HEK293T (cell line): ENCODE results near the gene GAK.

Experiments used
- CTCF ChIA-PET: fragments of 350-600 bp; formaldehyde crosslinking; extraction: SDS; loops from one replicate; lab custom pipeline; 2021; ENCODE audit warnings: antibody characterized with exemption, inconsistent platforms; lab: Yijun Ruan, JAX
- POLR2A ChIA-PET: fragments of 350-600 bp; formaldehyde crosslinking; extraction: SDS; loops from one replicate; lab custom pipeline; 2020; ENCODE audit warnings: antibody characterized with exemption, inconsistent platforms; lab: Yijun Ruan, JAX
- DNase-seq: peaks from one replicate; pipeline ENCODE4 v3.0.0; 2012; ENCODE audit warnings: mixed read lengths; ENCODE audit errors: extremely low spot score
- ARNT ChIP-seq: fragments of 450-650 bp; IDR thresholded peaks from 2 replicates; pipeline ENCODE4 v1.6.1; 2017; ENCODE audit warnings: mild to moderate bottlenecking
- BHLHE40 ChIP-seq: fragments of 450-650 bp; IDR thresholded peaks from 2 replicates; pipeline ENCODE4 v1.6.1; 2016; ENCODE audit warnings: mild to moderate bottlenecking, moderate library complexity, borderline replicate concordance
- CTBP1 ChIP-seq: fragments of 450-650 bp; IDR thresholded peaks from 2 replicates; pipeline ENCODE4 v1.6.1; 2016; ENCODE audit warnings: borderline replicate concordance
- ELF4 ChIP-seq: fragments of 450-650 bp; IDR thresholded peaks from 2 replicates; pipeline ENCODE4 v1.6.1; 2017; ENCODE audit warnings: antibody characterized with exemption
- FOXA1 ChIP-seq: fragments of 450-650 bp; IDR thresholded peaks from 2 replicates; pipeline ENCODE4 v1.6.1; 2016; ENCODE audit warnings: mild to moderate bottlenecking
- FOXK2 ChIP-seq: fragments of 450-650 bp; IDR thresholded peaks from 2 replicates; pipeline ENCODE4 v1.6.1; 2016; ENCODE audit warnings: mild to moderate bottlenecking
- FOXM1 ChIP-seq: fragments of 450-650 bp; IDR thresholded peaks from 2 replicates; pipeline ENCODE4 v1.6.1; 2017; ENCODE audit warnings: mild to moderate bottlenecking, borderline replicate concordance
- HDGF ChIP-seq: fragments of 450-650 bp; IDR thresholded peaks from 2 replicates; pipeline ENCODE4 v1.6.1; 2017; ENCODE audit warnings: antibody characterized with exemption, borderline replicate concordance
- L3MBTL2 ChIP-seq: fragments of 450-650 bp; conservative IDR thresholded peaks from 2 replicates; pipeline ENCODE4 v1.6.1; 2016; ENCODE audit warnings: mild to moderate bottlenecking
- LEF1 ChIP-seq: fragments of 450-650 bp; IDR thresholded peaks from 2 replicates; pipeline ENCODE4 v1.6.1; 2017; ENCODE audit warnings: mild to moderate bottlenecking, borderline replicate concordance
- NFRKB ChIP-seq: fragments of 450-650 bp; IDR thresholded peaks from 2 replicates; pipeline ENCODE4 v1.6.1; 2016; ENCODE audit warnings: mild to moderate bottlenecking, moderate library complexity
- SP1 ChIP-seq: fragments of 450-650 bp; IDR thresholded peaks from 2 replicates; pipeline ENCODE4 v1.6.1; 2017
- SUZ12 ChIP-seq: fragments of 450-650 bp; IDR thresholded peaks from 2 replicates; pipeline ENCODE4 v1.6.1; 2016; ENCODE audit warnings: mild to moderate bottlenecking
- TARDBP ChIP-seq: fragments of 450-650 bp; IDR thresholded peaks from 2 replicates; pipeline ENCODE4 v1.6.1; 2016
- ZNF384 ChIP-seq: fragments of 450-650 bp; IDR thresholded peaks from 2 replicates; pipeline ENCODE4 v1.6.1; 2016
- TF ChIP-seq, protein P1 (sequence below): fragments of 450-650 bp; IDR thresholded peaks from 2 replicates; pipeline ENCODE4 v1.6.1; 2016

The GAK gene

DNA sequence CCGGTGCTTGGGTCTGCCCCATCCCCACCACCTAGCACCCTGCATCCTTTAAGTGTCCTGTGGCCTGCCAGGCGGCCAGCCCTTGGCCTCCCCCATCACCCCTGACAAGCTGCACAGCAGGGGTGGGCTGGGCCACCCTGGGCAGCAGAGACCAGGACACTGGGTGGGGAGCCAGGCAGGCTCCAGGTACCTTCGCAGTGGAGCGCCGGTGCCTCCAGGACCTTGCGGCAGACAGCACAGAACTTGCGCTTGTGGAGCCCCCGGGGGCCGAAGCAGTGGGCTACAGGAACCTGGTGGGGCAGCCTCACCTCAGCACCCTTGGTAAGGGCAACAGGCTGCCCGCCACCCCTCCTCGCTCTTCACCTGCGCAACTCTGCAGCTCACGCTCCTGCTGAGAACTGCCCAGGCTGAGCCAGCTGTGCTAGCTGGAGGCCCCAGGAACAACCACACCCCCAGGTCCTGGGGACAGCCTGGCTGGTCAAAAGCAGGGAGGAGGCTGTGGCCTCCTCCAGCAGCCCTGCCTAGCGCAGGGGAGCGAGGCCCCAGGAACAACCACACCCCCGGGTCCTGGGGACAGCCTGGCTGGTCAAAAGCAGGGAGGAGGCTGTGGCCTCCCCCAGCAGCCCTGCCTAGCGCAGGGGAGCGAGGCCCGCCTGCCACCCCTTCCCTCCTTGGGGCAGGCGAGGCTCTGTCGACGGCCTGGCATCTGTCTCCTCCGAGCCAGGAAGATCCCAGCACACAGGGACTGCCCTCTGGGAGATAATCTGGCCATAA is 36.7 kb upstream of the GAK start:
- no peak for TF ChIP-seq L3MBTL2
- CTCF ChIA-PET, result no interaction called here
- no peak for DNase-seq
- POLR2A ChIA-PET, result interaction anchor here (0.7 kb wide), 1 partner anchor 48 kb away, joined by 3 read pairs; no protein-coding TSS in a partner anchor

DNA sequence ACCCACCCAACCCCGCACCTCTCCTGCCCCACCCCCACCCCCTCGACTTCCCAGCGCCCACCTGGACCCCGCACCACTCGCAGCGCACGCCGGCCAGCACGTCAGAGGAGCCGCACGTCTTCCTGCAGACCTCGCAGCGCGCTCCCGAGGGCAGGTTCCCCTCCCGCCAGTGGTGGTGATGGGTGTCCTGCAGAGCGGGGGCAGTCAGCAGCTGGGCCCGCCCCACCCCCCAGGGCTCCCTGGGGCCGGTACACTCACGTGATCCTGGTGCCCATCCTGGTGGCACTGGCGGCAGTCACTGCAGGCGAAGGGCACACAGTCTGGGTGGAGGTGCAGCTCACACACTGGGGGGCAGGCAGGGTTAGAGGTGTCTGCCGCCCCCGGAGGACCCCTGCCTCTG is 36.1 kb upstream of the GAK start:
- TF ChIP-seq FOXA1 (no peak), ARNT (no peak), HDGF (no peak), ZNF384 (no peak), FOXK2 (no peak), BHLHE40 (no peak), LEF1 (no peak), SUZ12 (no peak), TARDBP (no peak), FOXM1 (no peak)
- no peak for DNase-seq
- ChIA-PET POLR2A (interaction anchor here (0.7 kb wide), 1 partner anchor 47 kb away, joined by 3 read pairs; no protein-coding TSS in a partner anchor), CTCF (no interaction called here)

DNA sequence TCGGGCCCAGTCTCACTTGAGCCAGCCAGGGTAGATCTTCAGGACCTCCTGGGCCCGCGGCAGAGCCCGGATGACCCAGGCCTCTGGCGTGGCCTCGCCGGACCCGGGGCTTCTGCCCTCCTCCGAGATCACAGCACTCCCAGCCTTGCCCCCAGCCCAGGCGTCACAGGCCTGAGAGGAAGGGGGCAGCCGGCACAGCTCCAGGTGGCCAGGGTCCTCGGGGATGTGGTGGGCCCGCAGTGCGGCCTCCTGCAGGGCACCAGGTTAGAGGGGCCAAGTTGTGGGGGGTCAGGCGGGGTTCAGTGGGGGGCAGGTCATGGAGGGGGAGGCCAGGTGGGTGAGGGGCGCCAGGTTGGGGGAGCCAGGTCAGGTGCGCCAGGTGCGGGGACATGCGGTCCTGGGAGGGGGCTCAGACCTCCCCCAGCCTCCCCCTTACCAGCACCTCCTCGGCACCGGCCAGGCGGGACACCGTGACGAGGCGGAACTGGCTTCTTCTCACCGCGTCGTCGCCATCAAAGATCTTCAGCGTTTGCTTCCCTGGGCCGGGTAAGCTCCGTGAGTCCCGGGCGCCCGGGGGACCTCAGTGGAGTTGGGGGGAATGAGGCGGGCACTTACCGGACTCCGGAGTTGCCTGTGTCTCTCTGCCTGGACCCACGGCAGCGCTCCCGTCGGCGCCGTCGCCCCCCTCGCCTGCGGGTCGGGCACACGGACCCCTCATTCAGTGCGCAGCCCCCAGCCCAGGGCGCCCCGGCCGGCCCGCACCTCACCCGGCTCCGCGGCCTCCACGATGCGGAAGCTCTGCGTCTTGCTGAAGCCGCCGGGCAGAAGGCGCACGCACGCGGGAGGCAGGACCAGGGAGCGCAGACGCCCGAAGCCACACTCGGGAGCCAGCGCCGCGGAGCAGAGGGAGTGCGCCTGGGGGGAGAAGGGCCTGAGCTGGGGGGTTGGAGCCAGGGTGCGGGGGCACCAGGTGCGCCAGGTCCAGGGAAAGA is 35.3 kb upstream of the GAK start:
- no peak for TF ChIP-seq FOXK2
- TF ChIP-seq ELF4, result no peak
- ChIA-PET POLR2A (no interaction called here), CTCF (no interaction called here)
- no peak for DNase-seq

DNA sequence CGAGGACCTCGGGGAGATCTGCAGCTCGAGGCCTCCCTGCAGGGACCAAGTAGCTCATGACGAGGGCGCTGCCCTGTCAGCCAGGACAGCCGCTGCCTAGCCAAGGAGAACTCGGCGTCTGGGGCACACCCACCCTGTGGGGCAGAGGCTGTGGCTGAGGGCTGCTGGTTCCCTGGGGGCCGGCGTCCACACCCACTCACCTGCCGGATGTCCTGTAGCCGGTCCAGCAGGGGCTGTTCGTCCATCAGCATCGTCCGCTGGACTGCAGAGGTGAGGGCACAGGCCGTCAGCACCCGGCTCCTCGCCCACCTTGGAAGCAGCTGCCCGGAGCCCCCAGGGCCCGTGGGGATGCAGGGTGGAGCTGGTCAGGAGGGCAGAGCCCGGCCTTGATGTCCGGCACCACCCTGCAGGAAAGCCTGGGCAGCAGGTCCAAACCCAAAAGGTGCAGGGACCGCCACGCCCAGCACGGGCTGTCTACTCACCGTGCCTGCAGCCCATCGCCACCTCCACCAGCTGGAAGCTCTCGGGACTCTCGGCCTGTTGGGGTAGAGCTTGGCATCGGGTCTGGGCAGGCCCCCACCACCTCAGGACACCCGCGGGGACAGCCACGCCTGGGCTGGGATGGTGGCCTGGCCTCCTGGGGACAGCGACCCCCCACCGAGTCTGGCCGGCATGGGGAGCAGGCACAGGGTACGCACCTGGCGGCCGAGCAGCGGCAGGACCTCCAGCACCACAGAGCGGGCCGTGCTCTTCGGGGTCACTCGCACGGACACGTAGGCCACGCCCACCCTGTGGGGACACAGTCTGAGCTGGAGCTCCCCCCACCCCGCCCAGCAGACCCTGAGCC is 34.4 kb upstream of the GAK start:
- TF ChIP-seq FOXA1 (no peak), ELF4 (no peak), ZNF384 (no peak), FOXM1 (no peak), ARNT (no peak), HDGF (no peak), L3MBTL2 (no peak), CTBP1 (no peak), FOXK2 (no peak), SUZ12 (no peak), NFRKB (no peak), TARDBP (no peak), SP1 (no peak), LEF1 (no peak), BHLHE40 (no peak)
- TF ChIP-seq, protein P1, sequence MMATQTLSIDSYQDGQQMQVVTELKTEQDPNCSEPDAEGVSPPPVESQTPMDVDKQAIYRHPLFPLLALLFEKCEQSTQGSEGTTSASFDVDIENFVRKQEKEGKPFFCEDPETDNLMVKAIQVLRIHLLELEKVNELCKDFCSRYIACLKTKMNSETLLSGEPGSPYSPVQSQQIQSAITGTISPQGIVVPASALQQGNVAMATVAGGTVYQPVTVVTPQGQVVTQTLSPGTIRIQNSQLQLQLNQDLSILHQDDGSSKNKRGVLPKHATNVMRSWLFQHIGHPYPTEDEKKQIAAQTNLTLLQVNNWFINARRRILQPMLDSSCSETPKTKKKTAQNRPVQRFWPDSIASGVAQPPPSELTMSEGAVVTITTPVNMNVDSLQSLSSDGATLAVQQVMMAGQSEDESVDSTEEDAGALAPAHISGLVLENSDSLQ, result no peak
- CTCF ChIA-PET, result no interaction called here
- POLR2A ChIA-PET, result no interaction called here
- no peak for DNase-seq

DNA sequence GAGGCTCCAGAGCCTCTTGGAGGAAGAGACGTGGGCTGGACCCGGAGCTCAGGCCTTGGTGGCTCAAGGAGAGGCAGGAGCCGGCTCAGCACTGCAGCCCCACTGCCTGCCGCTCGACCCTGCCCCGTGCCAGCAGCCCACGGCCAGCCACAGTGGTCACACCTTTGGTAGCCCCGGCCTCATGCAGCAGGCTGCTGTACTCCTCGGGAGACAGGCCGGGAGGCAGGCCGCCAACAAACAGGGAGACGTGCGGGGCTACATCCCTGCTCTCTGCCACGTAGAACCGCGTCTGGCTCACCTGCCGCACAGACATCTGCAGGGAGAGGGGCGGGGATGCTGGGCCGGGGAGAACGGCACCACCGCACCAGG is 33.6 kb upstream of the GAK start:
- ChIA-PET CTCF (no interaction called here), POLR2A (no interaction called here)
- no peak for TF ChIP-seq SUZ12
- no peak for TF ChIP-seq ARNT
- no peak for TF ChIP-seq CTBP1
- no peak for TF ChIP-seq LEF1
- no peak for TF ChIP-seq BHLHE40
- TF ChIP-seq HDGF, result no peak
- no peak for TF ChIP-seq TARDBP
- TF ChIP-seq, protein P1, result no peak
- no peak for TF ChIP-seq SP1
- DNase-seq, result no peak

DNA sequence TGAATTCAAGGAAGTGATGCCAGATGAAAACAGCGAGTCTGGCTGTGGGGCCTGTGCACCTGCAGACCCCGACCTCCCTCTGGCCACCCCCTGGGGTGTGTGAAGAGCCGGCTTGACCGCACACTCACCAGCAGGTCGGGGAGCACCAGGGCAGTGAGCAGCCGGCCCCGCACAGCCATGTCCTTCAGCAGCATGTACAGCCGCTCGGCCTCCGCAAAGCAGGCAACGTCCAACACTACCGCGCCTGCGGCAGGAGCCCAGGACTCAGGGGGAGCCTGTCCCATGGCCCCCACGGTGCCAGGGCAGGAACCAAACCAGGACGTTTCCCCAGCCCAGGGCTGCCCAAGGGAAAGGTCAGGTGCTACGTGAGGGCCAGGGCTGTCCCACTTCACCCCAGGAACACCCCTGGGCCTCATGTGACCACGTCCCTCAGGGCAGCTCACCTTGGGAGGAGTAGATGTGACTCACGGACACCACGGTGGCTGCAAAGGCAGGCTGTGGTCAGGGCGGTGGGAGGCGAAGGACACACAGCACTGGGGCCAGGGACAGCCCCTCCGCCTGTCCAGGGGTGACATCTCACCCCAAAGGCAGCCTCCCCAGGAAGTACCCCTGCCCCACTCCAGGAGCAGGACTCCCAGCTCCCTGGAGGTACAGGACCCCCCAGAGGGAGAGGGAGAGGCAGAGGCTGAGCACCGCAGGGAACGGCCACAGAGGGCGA is 33.1 kb upstream of the GAK start:
- CTCF ChIA-PET, result no interaction called here
- POLR2A ChIA-PET, result interaction anchor here (2.6 kb wide), 1 partner anchor 22 kb away, joined by 6 read pairs; the partner anchor contains the start of gene IDUA
- no peak for TF ChIP-seq TARDBP
- no peak for DNase-seq
